K562 (cell line): ENCODE results near the gene SLC15A5. TPM values are rescaled to one million over a fixed set of nuclear protein-coding genes. Genes with fewer than 3 reads are reported as not detected.

Experiments
- ATAC-seq: fragments of 200-7000 bp; cut with Tn5 transposase; 3 replicates; pipeline ENCODE4 v1.9.1; 2020; ENCODE audit warnings: moderate library complexity
- BruUV-seq: library from RNA; stranded (reverse); fragments of 400-500 nt; replicated peaks from 2 replicates; lab custom pipeline; 2021; lab: Mats Ljungman, UMichigan
- CTCF ChIA-PET: fragments of 300-600 bp; formaldehyde crosslinking; extraction: SDS; loops from one replicate; lab custom pipeline; 2021; ENCODE audit warnings: low intra/inter-chr PET ratio; lab: Yijun Ruan, JAX
- POLR2A ChIA-PET: fragments of 300-600, 350-650 bp; sonication (Branson Sonifier 250); formaldehyde crosslinking; extraction: SDS; loops from one replicate; lab custom pipeline; 2021; ENCODE audit warnings: antibody characterized with exemption, inconsistent platforms; lab: Yijun Ruan, JAX
- DNase-seq, 4 experiments: peaks; one replicate each; pipeline versions ENCODE4 v3.0.0 to v3.0.0-alpha.2; 2011 to 2018; ENCODE audit warnings: low spot score in 3 of 4, mixed read lengths in 3 of 4; ENCODE audit errors: extremely low read depth in 1 of 4
- FAIRE-seq: peaks from 2 replicates; lab custom pipeline; 2011; peaks lifted over from hg19 to GRCh38; lab: Jason Lieb, UNC
- H2AFZ ChIP-seq: 2 replicates; pipeline ENCODE4 v1.6.0; 2011; ENCODE audit warnings: low read depth, low read length, control low read depth, inconsistent platforms
- H3K27ac ChIP-seq: fragments of 200-600 bp; 3 replicates; pipeline ENCODE4 v1.8.0; 2011; ENCODE audit warnings: low read depth, mild to moderate bottlenecking, control low read depth, inconsistent platforms, low read length, moderate library complexity, mixed read lengths; ENCODE audit errors: extremely low read depth
- H3K27me3 ChIP-seq, 2 experiments: fragments of 300-600 bp in 1 of 2; 2 replicates in 1 of 2; 3 replicates in 1 of 2; pipeline versions ENCODE4 v1.6.0 to v1.8.0; 2011; ENCODE audit warnings: inconsistent platforms in 2 of 2, low read length in 2 of 2, mild to moderate bottlenecking in 1 of 2, mixed read lengths in 1 of 2, moderate library complexity in 1 of 2; ENCODE audit not compliant: control insufficient read depth in 2 of 2, insufficient read depth in 2 of 2
- H3K36me3 ChIP-seq: fragments of 300-600 bp; 3 replicates; pipeline ENCODE4 v1.8.0; 2011; ENCODE audit warnings: mild to moderate bottlenecking, low read length, inconsistent platforms; ENCODE audit not compliant: control insufficient read depth, insufficient read depth
- H3K4me1 ChIP-seq, 2 experiments: fragments of 200-600 bp in 1 of 2; replicated peaks in 1 of 2; 2 replicates in 1 of 2; 3 replicates in 1 of 2; pipeline versions ENCODE4 v1.5.1 to v1.8.0; 2011; ENCODE audit warnings: inconsistent platforms in 2 of 2, low read length in 2 of 2, mild to moderate bottlenecking in 1 of 2, mixed read lengths in 1 of 2, moderate library complexity in 1 of 2; ENCODE audit not compliant: control insufficient read depth in 2 of 2, insufficient read depth in 2 of 2
- H3K4me2 ChIP-seq: 2 replicates; pipeline ENCODE4 v1.6.1; 2011; ENCODE audit warnings: low read length, control low read depth, inconsistent platforms, mixed read lengths; ENCODE audit not compliant: insufficient read depth
- H3K4me3 ChIP-seq: fragments of 200-600 bp; sonication (generic), shearing (Covaris generic); 2 replicates; pipeline ENCODE4 v1.5.1; 2016; ENCODE audit warnings: control low read depth, inconsistent platforms
- H3K79me2 ChIP-seq: fragments of 200-600 bp; 3 replicates; pipeline ENCODE4 v1.8.0; 2011; ENCODE audit warnings: low read length, inconsistent platforms; ENCODE audit not compliant: control insufficient read depth, insufficient read depth
- H3K9ac ChIP-seq, 2 experiments: 2 replicates each; pipeline versions ENCODE4 v1.6.0 to v1.6.1; 2011; ENCODE audit warnings: low read depth in 2 of 2, low read length in 2 of 2, control low read depth in 1 of 2, inconsistent platforms in 1 of 2, mild to moderate bottlenecking in 1 of 2, mixed read lengths in 1 of 2; ENCODE audit not compliant: insufficient read depth in 1 of 2
- H3K9me1 ChIP-seq: one replicate; pipeline ENCODE4 v1.6.0; 2011; ENCODE audit warnings: inconsistent platforms, mild to moderate bottlenecking, low read length, moderate library complexity; ENCODE audit not compliant: control insufficient read depth, insufficient read depth
- H3K9me3 ChIP-seq: replicated peaks from 2 replicates; pipeline ENCODE4 v1.5.1; 2011; ENCODE audit warnings: low read depth, low read length, inconsistent platforms; ENCODE audit not compliant: control insufficient read depth, insufficient read depth
- H4K20me1 ChIP-seq: replicated peaks from 2 replicates; pipeline ENCODE4 v1.6.1; 2011; ENCODE audit warnings: low read length, inconsistent platforms, mixed read lengths; ENCODE audit not compliant: control insufficient read depth, insufficient read depth
- ATF6 ChIP-seq: sonication (generic); formaldehyde crosslinking; IDR thresholded peaks from 2 replicates; pipeline ENCODE4 v1.4.0; 2020; ENCODE audit warnings: mild to moderate bottlenecking, missing genetic modification reagents
- C11orf30 ChIP-seq: fragments of 450-650 bp; IDR thresholded peaks from 2 replicates; pipeline ENCODE4 v1.6.1; 2016; ENCODE audit warnings: low read depth, mild to moderate bottlenecking
- SAFB2 ChIP-seq: fragments of 200-400 bp; formaldehyde crosslinking; IDR thresholded peaks from 2 replicates; pipeline ENCODE4 v1.6.1; 2018; ENCODE audit warnings: borderline replicate concordance, low read length, low read depth, moderate library complexity; ENCODE audit not compliant: severe bottlenecking
- SMARCB1 ChIP-seq: IDR thresholded peaks from 2 replicates; pipeline ENCODE4 v1.6.1; 2011; ENCODE audit warnings: improper control_type of control experiment, low read depth; ENCODE audit not compliant: insufficient read length
- ZNF232 ChIP-seq: sonication (generic); formaldehyde crosslinking; IDR thresholded peaks from 2 replicates; pipeline ENCODE4 v1.8.0; 2022; ENCODE audit warnings: mild to moderate bottlenecking, missing genetic modification reagents
- ZNF780A ChIP-seq: fragments of 250-450 bp; sonication (Bioruptor Pico); IDR thresholded peaks from 2 replicates; pipeline ENCODE4 v1.5.0; 2021; ENCODE audit warnings: mild to moderate bottlenecking
- WGBS: fragments of 100-300 bp; shearing (Covaris generic); methylation state at CpG from one replicate; pipeline ENCODE4 v1.1.6; 2016; ENCODE audit warnings: low coverage, mixed read lengths; ENCODE audit not compliant: insufficient coverage; ENCODE audit errors: missing lambda C conversion rate; 5-methylcytosine and 5-hydroxymethylcytosine counted together
- in situ Hi-C: fragments of 300-500 bp; cut with MboI; formaldehyde crosslinking; loops from 4 replicates; pipeline ENCODE4 v1.15.0; 2018; ENCODE audit warnings: inconsistent platforms, mixed read lengths
- intact Hi-C: fragments of 100-400 bp; cut with micrococcal nuclease; formaldehyde crosslinking; loops from 2 replicates; pipeline ENCODE4 v1.14.2; 2022
- polyA plus RNA-seq, 8 experiments: library from polyadenylated mRNA; depleted of rRNA in 4 of 8; stranded (reverse) in 5 of 8; unstranded in 3 of 8; fragments of >200 nt; fragmentation: Nextera tagmentation in 2 of 8; fragmentation: Illumina TruSeq in 1 of 8; extraction: Ambion mirVana in 2 of 8; extraction: Trizol in 1 of 8; gene quantifications; 2 replicates each; pipeline versions ENCODE4 v1.2.1 to v1.2.3, GENCODE V29; 2011 to 2014; ENCODE audit warnings: inconsistent platforms in 1 of 8, missing spikeins in 1 of 8
- total RNA-seq, 7 experiments: library from RNA; depleted of rRNA in 6 of 7; stranded (reverse); fragments of >200 nt in 6 of 7; fragmentation: Illumina TruSeq in 2 of 7; extraction: Trizol in 2 of 7; gene quantifications; 2 replicates each; pipeline versions ENCODE4 v1.2.1 to v1.2.3, GENCODE V29; 2011 to 2021; ENCODE audit warnings: low replicate concordance in 1 of 7

The SLC15A5 gene
- total and polyA plus RNA-seq, 9 of the 15 experiments (the other 6 are each of a cell fraction or from before 2014, with no cell fraction given): not detected

DNA sequence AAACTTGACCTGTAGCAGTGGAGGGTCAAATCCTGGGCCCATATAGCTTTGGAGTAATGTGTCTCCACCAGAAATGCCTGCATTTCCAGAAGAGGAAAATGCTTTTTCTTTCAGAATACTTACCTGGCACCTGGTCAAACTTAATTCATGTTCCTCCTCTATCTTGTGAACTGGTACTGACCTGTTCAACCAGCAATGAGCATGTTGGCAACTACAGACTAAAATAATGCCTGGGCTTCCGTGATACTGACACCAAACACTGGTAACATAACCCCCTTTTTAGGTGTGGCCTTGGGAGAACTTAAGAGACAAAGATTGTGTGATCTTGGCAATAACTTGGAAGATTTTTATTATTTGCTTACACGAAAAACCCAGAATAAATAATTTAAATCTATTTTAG lies 46.2 kb upstream of the SLC15A5 start:
- intact Hi-C loops (no loop called here), in situ Hi-C loops (no loop called here)
- Histone ChIP-seq H3K4me2 (no peak overlapping the region), H3K36me3 (no peaks in the 10 kb centered on the region), H3K9me3 (no peaks in the 10 kb centered on the region), H3K27ac (no peak overlapping the region), H3K27me3 (no peaks in the 10 kb centered on the region), H3K9ac (no peak overlapping the region), H2AFZ (no peak overlapping the region), H4K20me1 (no peaks in the 10 kb centered on the region), H3K79me2 (no peaks in the 10 kb centered on the region), H3K4me3 (no peak overlapping the region), H3K9me1 (no peaks in the 10 kb centered on the region), H3K4me1 (no peaks in the 10 kb centered on the region)
- no peak for TF ChIP-seq ATF6 (CRISPR knock-in tag)
- no peak for TF ChIP-seq SAFB2
- TF ChIP-seq ZNF232: no peak
- no peak for TF ChIP-seq C11orf30
- TF ChIP-seq SMARCB1: no peak
- no peak for TF ChIP-seq ZNF780A
- POLR2A ChIA-PET: no interaction called here
- FAIRE-seq (no peak), ATAC-seq (no peak), DNase-seq (no peak)
- no TSS peak for BruUV-seq
- CTCF ChIA-PET: no interaction called here
- WGBS: 4% methylated on average over 2 of the region's 2 CpGs
